GM23248 (cell line): ENCODE measurements around the gene KAZN. TPM values are rescaled to one million over a fixed set of nuclear protein-coding genes. Genes with fewer than 3 reads are reported as not detected.

ENCODE experiments used
- DNase-seq: peaks from one replicate; pipeline ENCODE4 v3.0.0-alpha.2; 2015
- H2AFZ ChIP-seq: fragments of 200-600 bp; sonication (generic); 2 replicates; pipeline ENCODE4 v1.6.1; 2016; ENCODE audit warnings: antibody characterized with exemption
- H3F3A ChIP-seq: fragments of 200-600 bp; sonication (generic); 2 replicates; pipeline ENCODE4 v1.6.1; 2016; ENCODE audit warnings: mild to moderate bottlenecking, antibody characterized with exemption, mixed run types; ENCODE audit not compliant: insufficient read depth
- H3K27ac ChIP-seq: fragments of 200-600 bp; sonication (generic); 2 replicates; pipeline ENCODE4 v1.5.1; 2016; ENCODE audit warnings: mild to moderate bottlenecking
- H3K27me3 ChIP-seq: fragments of 200-600 bp; sonication (generic); replicated peaks from 2 replicates; pipeline ENCODE4 v1.6.1; 2016; ENCODE audit warnings: mild to moderate bottlenecking; ENCODE audit not compliant: insufficient read depth
- H3K36me3 ChIP-seq: fragments of 200-600 bp; sonication (generic); 2 replicates; pipeline ENCODE4 v1.6.1; 2016; ENCODE audit warnings: low read depth, mild to moderate bottlenecking
- H3K4me1 ChIP-seq: fragments of 200-600 bp; sonication (generic); 2 replicates; pipeline ENCODE4 v1.6.1; 2016; ENCODE audit warnings: mild to moderate bottlenecking; ENCODE audit not compliant: insufficient read depth
- H3K4me2 ChIP-seq: fragments of 200-600 bp; sonication (generic); one replicate; pipeline ENCODE4 v1.6.1; 2016; ENCODE audit warnings: mild to moderate bottlenecking; ENCODE audit not compliant: unreplicated experiment
- H3K4me3 ChIP-seq: fragments of 200-600 bp; sonication (generic); 2 replicates; pipeline ENCODE4 v1.5.1; 2016; ENCODE audit warnings: mild to moderate bottlenecking
- H3K79me2 ChIP-seq: fragments of 200-600 bp; sonication (generic); 2 replicates; pipeline ENCODE4 v1.6.1; 2016; ENCODE audit warnings: mild to moderate bottlenecking; ENCODE audit not compliant: insufficient read depth
- H3K9ac ChIP-seq: fragments of 200-600 bp; sonication (generic); 2 replicates; pipeline ENCODE4 v1.6.1; 2016; ENCODE audit warnings: mild to moderate bottlenecking
- H3K9me2 ChIP-seq: fragments of 200-600 bp; sonication (generic); 2 replicates; pipeline ENCODE4 v1.6.1; 2016; ENCODE audit warnings: mixed run types, mild to moderate bottlenecking, moderate library complexity; ENCODE audit not compliant: insufficient read depth
- H3K9me3 ChIP-seq: fragments of 200-600 bp; sonication (generic); one replicate; pipeline ENCODE4 v1.6.1; 2017; ENCODE audit warnings: low read depth
- H4K20me1 ChIP-seq: fragments of 200-600 bp; sonication (generic); 2 replicates; pipeline ENCODE4 v1.6.0; 2016; ENCODE audit not compliant: insufficient read depth
- EZH2 ChIP-seq: fragments of 200-600 bp; sonication (generic); IDR thresholded peaks from 2 replicates; pipeline ENCODE4 v1.6.1; 2018; ENCODE audit warnings: antibody characterized with exemption, mild to moderate bottlenecking; ENCODE audit not compliant: insufficient read depth, poor library complexity, severe bottlenecking
- EZH2phosphoT487 ChIP-seq: fragments of 200-600 bp; sonication (generic); IDR thresholded peaks from 2 replicates; pipeline ENCODE4 v1.6.1; 2018; ENCODE audit warnings: antibody characterized with exemption, moderate library complexity, mild to moderate bottlenecking, low read depth; ENCODE audit not compliant: insufficient read depth
- WGBS, 2 experiments: methylation state at CpG; one replicate each; pipeline ENCODE4 v1.1.6; 2015 to 2017; ENCODE audit warnings: low lambda C conversion rate in 2 of 2, low coverage in 1 of 2; ENCODE audit errors: missing lambda C conversion rate in 2 of 2; 5-methylcytosine and 5-hydroxymethylcytosine counted together
- in situ Hi-C: fragments of 300-500 bp; cut with MboI; formaldehyde crosslinking; loops from 2 replicates; pipeline ENCODE4 v1.15.0; 2020
- polyA plus RNA-seq: library from polyadenylated mRNA; unstranded; fragments of >200 nt; fragmentation: Nextera tagmentation; extraction: Ambion mirVana; gene quantifications from 2 replicates; pipeline ENCODE4 v1.2.1, GENCODE V29; 2016
- total RNA-seq: library from RNA; depleted of rRNA; stranded (reverse); fragments of >200 nt; shearing (Covaris generic); gene quantifications from 2 replicates; pipeline ENCODE4 v1.2.3, GENCODE V29; 2014

KAZN gene
- total and polyA plus RNA-seq, 2 experiments from 2014 or later: 4.9 to 7.2 TPM

DNA sequence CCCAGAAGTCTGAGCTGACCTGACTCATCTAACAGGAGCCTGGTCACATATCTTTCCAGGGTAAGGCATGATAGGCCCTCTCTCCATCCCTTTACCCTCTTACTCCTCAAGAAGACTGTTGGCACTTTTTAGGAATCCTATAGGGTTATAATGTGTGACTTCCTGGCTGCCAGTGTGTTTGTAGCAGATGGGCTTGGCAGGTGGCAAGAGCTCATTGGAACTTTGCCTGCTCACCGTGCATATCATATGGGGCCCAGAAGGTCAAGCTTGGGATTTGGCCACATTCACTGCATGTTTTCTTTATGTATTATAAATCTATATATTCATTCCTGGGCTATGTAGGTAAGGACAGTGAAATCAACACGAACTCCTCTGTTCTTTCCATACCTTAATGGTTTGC lies 5.2 kb downstream of the KAZN start:
- H3K36me3 ChIP-seq: no peaks in the 10 kb centered on the region
- no peaks in the 10 kb centered on the region for H3F3A ChIP-seq
- no peaks in the 10 kb centered on the region for H3K9me3 ChIP-seq
- no peaks in the 10 kb centered on the region for H4K20me1 ChIP-seq
- H3K79me2 ChIP-seq: no peaks in the 10 kb centered on the region
- no peak overlapping the region for H3K4me2 ChIP-seq
- in situ Hi-C loops: no loop called here
- H3K27ac ChIP-seq: no peak overlapping the region
- no peak overlapping the region for H3K9ac ChIP-seq
- DNase-seq: no peak
- H3K4me3 ChIP-seq: no peak overlapping the region
- 84 to 87% methylated on average over 2 of the region's 2 CpGs for WGBS, 2 experiments
- peaks cover 51% of the 10 kb centered on the region for H3K27me3 ChIP-seq
- TF ChIP-seq EZH2 (no peak), EZH2phosphoT487 (no peak)
- no peaks in the 10 kb centered on the region for H3K9me2 ChIP-seq
- no peaks in the 10 kb centered on the region for H3K4me1 ChIP-seq
- H2AFZ ChIP-seq: no peak overlapping the region

DNA sequence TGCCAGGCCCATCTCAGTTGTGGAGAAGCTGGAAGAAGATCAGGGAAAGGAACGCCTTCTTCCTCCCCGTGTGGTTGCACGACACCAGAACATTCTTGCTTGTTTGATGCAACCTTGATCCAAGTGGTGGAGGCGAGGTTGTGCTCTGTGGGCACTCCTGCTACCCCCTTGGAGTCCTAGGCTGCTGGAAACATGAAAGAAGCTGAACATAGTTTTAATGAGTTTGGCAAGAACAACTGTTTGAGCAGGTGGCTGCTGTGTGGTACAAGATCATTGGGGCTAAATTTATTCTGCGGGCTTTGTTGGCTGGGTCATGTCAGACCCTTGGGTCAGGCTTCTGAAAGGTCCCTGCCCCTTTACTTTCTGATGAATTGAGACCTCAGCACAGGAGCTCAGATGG lies 5.9 kb downstream of the KAZN start:
- H3K9me3 ChIP-seq: no peaks in the 10 kb centered on the region
- no peak for DNase-seq
- H3K9ac ChIP-seq: no peak overlapping the region
- H3K36me3 ChIP-seq: no peaks in the 10 kb centered on the region
- H3K4me2 ChIP-seq: no peak overlapping the region
- H4K20me1 ChIP-seq: no peaks in the 10 kb centered on the region
- H3F3A ChIP-seq: no peaks in the 10 kb centered on the region
- H3K4me1 ChIP-seq: no peaks in the 10 kb centered on the region
- H3K79me2 ChIP-seq: no peaks in the 10 kb centered on the region
- in situ Hi-C loops: no loop called here
- H3K9me2 ChIP-seq: no peaks in the 10 kb centered on the region
- H3K27me3 ChIP-seq: peaks cover 46% of the 10 kb centered on the region
- WGBS, 2 experiments: 66 to 76% methylated on average over 5 of the region's 5 CpGs
- no peak for TF ChIP-seq EZH2phosphoT487
- no peak for TF ChIP-seq EZH2
- no peak overlapping the region for H3K4me3 ChIP-seq
- no peak overlapping the region for H2AFZ ChIP-seq
- no peak overlapping the region for H3K27ac ChIP-seq

DNA sequence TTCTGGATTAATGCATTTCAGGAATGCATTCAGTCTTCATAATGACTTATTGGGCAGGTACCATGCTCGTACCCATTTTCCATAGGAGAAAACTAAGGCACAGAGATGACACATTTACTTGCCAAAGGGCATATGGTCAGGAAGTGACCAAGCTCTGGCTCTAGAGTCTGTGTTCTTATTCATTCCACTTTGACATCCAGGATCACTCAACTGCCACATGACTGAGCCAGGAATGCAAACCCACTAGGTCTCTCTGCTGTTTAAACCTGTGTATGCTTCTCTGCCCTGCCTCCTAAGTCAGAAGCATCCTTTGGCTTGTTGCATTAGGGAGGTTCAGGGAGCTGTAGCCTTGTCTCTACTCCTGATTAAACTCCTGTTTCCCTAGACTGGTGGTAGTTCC lies 7.5 kb downstream of the KAZN start:
- no peaks in the 10 kb centered on the region for H3K4me1 ChIP-seq
- no peak overlapping the region for H3K27ac ChIP-seq
- no peaks in the 10 kb centered on the region for H3K79me2 ChIP-seq
- H3K9me3 ChIP-seq: no peaks in the 10 kb centered on the region
- no peaks in the 10 kb centered on the region for H3K36me3 ChIP-seq
- no peaks in the 10 kb centered on the region for H3F3A ChIP-seq
- H3K9me2 ChIP-seq: no peaks in the 10 kb centered on the region
- H3K9ac ChIP-seq: no peak overlapping the region
- H3K4me3 ChIP-seq: no peak overlapping the region
- TF ChIP-seq EZH2: no peak
- TF ChIP-seq EZH2phosphoT487: no peak
- WGBS, 2 experiments: 90 to 100% methylated on average over 1 of the region's 1 CpG
- no peak for DNase-seq
- no peak overlapping the region for H2AFZ ChIP-seq
- in situ Hi-C loops: no loop called here
- no peak overlapping the region for H3K4me2 ChIP-seq
- peaks cover 31% of the 10 kb centered on the region for H3K27me3 ChIP-seq
- H4K20me1 ChIP-seq: no peaks in the 10 kb centered on the region

GRCh38 chr1:14606632-14607031 lies 8.1 kb downstream of the KAZN start:
- no peak overlapping the region for H3K9ac ChIP-seq
- no peaks in the 10 kb centered on the region for H3K9me3 ChIP-seq
- H3K36me3 ChIP-seq: no peaks in the 10 kb centered on the region
- no peak overlapping the region for H3K4me3 ChIP-seq
- H3K27me3 ChIP-seq: peaks cover 24% of the 10 kb centered on the region
- no peak overlapping the region for H3K27ac ChIP-seq
- no peaks in the 10 kb centered on the region for H3K79me2 ChIP-seq
- H3K9me2 ChIP-seq: no peaks in the 10 kb centered on the region
- no peak for DNase-seq
- H3F3A ChIP-seq: no peaks in the 10 kb centered on the region
- 0% methylated on average over 1 of the region's 1 CpG for WGBS, 2 experiments
- H3K4me2 ChIP-seq: no peak overlapping the region
- TF ChIP-seq EZH2phosphoT487: no peak
- no peak for TF ChIP-seq EZH2
- in situ Hi-C loops: no loop called here
- no peak overlapping the region for H2AFZ ChIP-seq
- no peaks in the 10 kb centered on the region for H3K4me1 ChIP-seq
- H4K20me1 ChIP-seq: no peaks in the 10 kb centered on the region

- Histone ChIP-seq H3F3A (no peaks in the 10 kb centered on the region), H3K9ac (no peak overlapping the region), H4K20me1 (no peaks in the 10 kb centered on the region), H3K9me2 (no peaks in the 10 kb centered on the region), H3K79me2 (no peaks in the 10 kb centered on the region), H3K9me3 (no peaks in the 10 kb centered on the region), H3K27me3 (peaks cover 18% of the 10 kb centered on the region; the same call in 1 of the 2 replicates), H2AFZ (no peak overlapping the region), H3K27ac (no peak overlapping the region), H3K36me3 (no peaks in the 10 kb centered on the region), H3K4me2 (no peak overlapping the region), H3K4me3 (no peak overlapping the region), H3K4me1 (no peaks in the 10 kb centered on the region)
- no peak for DNase-seq
- 55 to 60% methylated on average over 5 of the region's 5 CpGs for WGBS, 2 experiments
- in situ Hi-C loops: no loop called here
- no peak for TF ChIP-seq EZH2
- TF ChIP-seq EZH2phosphoT487: no peak
Measured at GRCh38 chr1:14607295-14607694, 8.8 kb downstream of the KAZN start.
